Brain pericyte (primary cell): ENCODE data around the gene GP1BA.
A peak's percentile ranks its signal among the peaks of the same experiment; 100 is the strongest.

Source experiments
- DNase-seq: peaks from one replicate; pipeline ENCODE4 v3.0.0-alpha.2; 2012; ENCODE audit warnings: low read depth, low spot score

The GP1BA gene

GRCh38 chr17:4938688-4939545 lies 6.8 kb downstream of the GP1BA start:
- DNase-seq, result no peak

GRCh38 chr17:4939546-4939795 lies 7.4 kb downstream of the GP1BA start:
- DNase-seq, result no peak

GRCh38 chr17:4939796-4940554 lies 7.9 kb downstream of the GP1BA start, which contains the start of the genes RNF167 and SLC25A11:
TSS of gene RNF167 (plus strand) at chr17:4940268. CDS start at chr17:4940910, 642 bp downstream.
TSS of gene SLC25A11 (minus strand) at chr17:4940046. CDS start at chr17:4939910, 136 bp downstream.
- DNase-seq, result peak; percentile 99

GRCh38 chr17:4940555-4941318 lies 8.7 kb downstream of the GP1BA start:
- no peak for DNase-seq

- DNase-seq, result no peak
These were observed 9.2 kb downstream of the GP1BA start for GRCh38 chr17:4941319-4941610.

GRCh38 chr17:4942760-4943508 lies 10.9 kb downstream of the GP1BA start:
- DNase-seq, result no peak

- DNase-seq, result no peak
These were observed 12.1 kb downstream of the GP1BA start for GRCh38 chr17:4944163-4944553.

- DNase-seq, result no peak
These were observed 12.6 kb downstream of the GP1BA start for GRCh38 chr17:4944554-4945175.

- DNase-seq, result no peak
These were observed 13.3 kb downstream of the GP1BA start for GRCh38 chr17:4945176-4945943.

GRCh38 chr17:4945944-4946280 lies 13.8 kb downstream of the GP1BA start:
- no peak for DNase-seq

- no peak for DNase-seq
These were observed 14.4 kb downstream of the GP1BA start for GRCh38 chr17:4946312-4946976.

GRCh38 chr17:4947010-4947410 lies 14.9 kb downstream of the GP1BA start:
- no peak for DNase-seq

- DNase-seq, result no peak
These were observed 15.5 kb downstream of the GP1BA start for GRCh38 chr17:4947411-4948165.

- DNase-seq, result peak; percentile 62
These were observed 16.3 kb downstream of the GP1BA start, which contains the start of gene PFN1 for GRCh38 chr17:4948166-4948930. TSS of gene PFN1 (minus strand) at chr17:4948530. CDS start at chr17:4948394, 136 bp downstream.

- DNase-seq, result no peak
These were observed 16.8 kb downstream of the GP1BA start for GRCh38 chr17:4948931-4949320.

- DNase-seq, result no peak
These were observed 17.4 kb downstream of the GP1BA start for GRCh38 chr17:4949321-4950074.

- no peak for DNase-seq
These were observed 18.1 kb downstream of the GP1BA start for GRCh38 chr17:4950075-4950745.
